Retinal pigment epithelial cell (primary cell): ENCODE data around the gene NUDC.
"Not testable (repeated sequence)": the region's sequence is repeated elsewhere in the genome, so short reads cannot be mapped to it uniquely, and the experiment has no call there.

Experiments used
- DNase-seq: peaks from one replicate; pipeline ENCODE4 v3.0.0-alpha.2; 2010; ENCODE audit warnings: low read depth
- H3K4me3 ChIP-seq: 2 replicates; pipeline ENCODE4 v1.5.1; 2011; ENCODE audit warnings: mild to moderate bottlenecking, low read length, control low read depth, moderate library complexity
- CTCF ChIP-seq: conservative IDR thresholded peaks from 2 replicates; pipeline ENCODE4 v1.5.1; 2011; ENCODE audit warnings: low read depth, low read length, control low read depth, inconsistent platforms

The NUDC gene

GRCh38 chr1:26972821-26973220 lies 51.3 kb downstream of the NUDC start:
- H3K4me3 ChIP-seq = no peak overlapping the region
- DNase-seq = no peak
- TF ChIP-seq CTCF = no peak

GRCh38 chr1:26976621-26977510 lies 55.3 kb downstream of the NUDC start:
- no peak overlapping the region for H3K4me3 ChIP-seq
- TF ChIP-seq CTCF = no peak
- DNase-seq = no peak

- DNase-seq = no peak
- no peak overlapping the region for H3K4me3 ChIP-seq
- no peak for TF ChIP-seq CTCF
Observed at GRCh38 chr1:26978901-26979300, 57.4 kb downstream of the NUDC start.

GRCh38 chr1:26981146-26981846 lies 59.8 kb downstream of the NUDC start:
- no peak overlapping the region for H3K4me3 ChIP-seq
- TF ChIP-seq CTCF = no peak
- DNase-seq = no peak

GRCh38 chr1:26983863-26984262 lies 62.3 kb downstream of the NUDC start:
- no peak for DNase-seq
- TF ChIP-seq CTCF = no peak
- no peak overlapping the region for H3K4me3 ChIP-seq

GRCh38 chr1:26984291-26984690 lies 62.7 kb downstream of the NUDC start:
- no peak for TF ChIP-seq CTCF
- no peak for DNase-seq
- no peak overlapping the region for H3K4me3 ChIP-seq

- no peak overlapping the region for H3K4me3 ChIP-seq
Observed at GRCh38 chr1:26986658-26987057, 65.1 kb downstream of the NUDC start.

GRCh38 chr1:26989403-26990109 lies 68.0 kb downstream of the NUDC start:
- H3K4me3 ChIP-seq, DNase-seq: not testable (repeated sequence)

More at GRCh38 chr1:26986658-26987057, 65.1 kb downstream of the NUDC start:
- TF ChIP-seq CTCF = no peak
- DNase-seq = no peak
